ENCODE data around the gene PRPH.

DNA sequence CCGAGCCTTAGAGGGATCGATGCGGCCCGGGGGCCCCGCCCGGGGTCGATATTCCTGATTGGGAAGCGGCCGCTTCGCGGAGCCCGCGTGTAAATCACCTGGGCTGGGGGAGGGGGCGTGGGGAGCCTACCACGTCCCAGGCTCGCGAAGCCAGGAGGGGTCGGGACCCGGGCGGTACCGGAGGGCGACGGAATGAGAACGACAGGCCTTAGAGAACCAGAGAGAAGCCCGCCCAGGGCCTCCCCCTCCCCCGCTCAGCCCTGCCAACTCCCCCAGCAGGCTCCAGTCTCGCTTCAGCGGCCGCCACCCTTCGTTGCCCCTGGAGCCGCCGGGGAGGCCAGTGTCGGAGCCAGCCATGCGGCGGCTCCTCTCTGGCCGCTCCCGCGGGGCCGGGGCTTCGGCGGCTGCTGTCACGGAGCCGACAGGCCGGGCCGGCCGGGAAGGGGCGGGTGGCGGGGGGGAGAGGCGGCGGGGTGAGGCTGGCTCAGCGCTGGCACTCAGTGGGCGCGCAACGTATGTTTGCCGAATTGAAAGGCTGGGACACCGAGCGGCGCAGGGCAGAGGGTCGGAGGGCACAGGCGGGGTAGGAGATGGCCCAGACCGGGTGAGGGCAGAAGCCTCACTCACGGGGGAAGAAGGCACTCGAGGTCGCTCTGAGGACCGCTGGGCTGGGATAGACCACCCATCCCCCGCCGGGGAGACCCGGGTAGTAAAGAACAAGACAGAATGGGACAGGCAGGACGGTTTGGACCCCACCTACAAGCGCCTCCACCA lies 50.3 kb downstream of the PRPH start:
- TF ChIP-seq IKZF1 (IDR thresholded peaks at IDR 0.05) (no peak), ELF1 (CRISPR knock-in tag; IDR thresholded peaks at IDR 0.05) (no peak), TCF12 (IDR thresholded peaks at IDR 0.05) (no peak), TCF12 (CRISPR knock-in tag; IDR thresholded peaks at IDR 0.05) (no peak), ZIK1 (CRISPR knock-in tag; IDR thresholded peaks at IDR 0.05; ENCODE audit: borderline replicate concordance, low read depth) (no peak), AGO1 (IDR thresholded peaks at IDR 0.05; ENCODE audit: low read depth, low read length, poor library complexity, severe bottlenecking) (no peak), PRPF4 (IDR thresholded peaks at IDR 0.05; ENCODE audit: low read depth, low read length, poor library complexity, severe bottlenecking) (no peak)
- TF ChIP-seq, protein P1, sequence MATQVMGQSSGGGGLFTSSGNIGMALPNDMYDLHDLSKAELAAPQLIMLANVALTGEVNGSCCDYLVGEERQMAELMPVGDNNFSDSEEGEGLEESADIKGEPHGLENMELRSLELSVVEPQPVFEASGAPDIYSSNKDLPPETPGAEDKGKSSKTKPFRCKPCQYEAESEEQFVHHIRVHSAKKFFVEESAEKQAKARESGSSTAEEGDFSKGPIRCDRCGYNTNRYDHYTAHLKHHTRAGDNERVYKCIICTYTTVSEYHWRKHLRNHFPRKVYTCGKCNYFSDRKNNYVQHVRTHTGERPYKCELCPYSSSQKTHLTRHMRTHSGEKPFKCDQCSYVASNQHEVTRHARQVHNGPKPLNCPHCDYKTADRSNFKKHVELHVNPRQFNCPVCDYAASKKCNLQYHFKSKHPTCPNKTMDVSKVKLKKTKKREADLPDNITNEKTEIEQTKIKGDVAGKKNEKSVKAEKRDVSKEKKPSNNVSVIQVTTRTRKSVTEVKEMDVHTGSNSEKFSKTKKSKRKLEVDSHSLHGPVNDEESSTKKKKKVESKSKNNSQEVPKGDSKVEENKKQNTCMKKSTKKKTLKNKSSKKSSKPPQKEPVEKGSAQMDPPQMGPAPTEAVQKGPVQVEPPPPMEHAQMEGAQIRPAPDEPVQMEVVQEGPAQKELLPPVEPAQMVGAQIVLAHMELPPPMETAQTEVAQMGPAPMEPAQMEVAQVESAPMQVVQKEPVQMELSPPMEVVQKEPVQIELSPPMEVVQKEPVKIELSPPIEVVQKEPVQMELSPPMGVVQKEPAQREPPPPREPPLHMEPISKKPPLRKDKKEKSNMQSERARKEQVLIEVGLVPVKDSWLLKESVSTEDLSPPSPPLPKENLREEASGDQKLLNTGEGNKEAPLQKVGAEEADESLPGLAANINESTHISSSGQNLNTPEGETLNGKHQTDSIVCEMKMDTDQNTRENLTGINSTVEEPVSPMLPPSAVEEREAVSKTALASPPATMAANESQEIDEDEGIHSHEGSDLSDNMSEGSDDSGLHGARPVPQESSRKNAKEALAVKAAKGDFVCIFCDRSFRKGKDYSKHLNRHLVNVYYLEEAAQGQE (IDR thresholded peaks at IDR 0.05; ENCODE audit: borderline replicate concordance in 1 of 2, low read depth in 1 of 2, low read length in 2 of 2) = no peak
- TF ChIP-seq, protein P2, sequence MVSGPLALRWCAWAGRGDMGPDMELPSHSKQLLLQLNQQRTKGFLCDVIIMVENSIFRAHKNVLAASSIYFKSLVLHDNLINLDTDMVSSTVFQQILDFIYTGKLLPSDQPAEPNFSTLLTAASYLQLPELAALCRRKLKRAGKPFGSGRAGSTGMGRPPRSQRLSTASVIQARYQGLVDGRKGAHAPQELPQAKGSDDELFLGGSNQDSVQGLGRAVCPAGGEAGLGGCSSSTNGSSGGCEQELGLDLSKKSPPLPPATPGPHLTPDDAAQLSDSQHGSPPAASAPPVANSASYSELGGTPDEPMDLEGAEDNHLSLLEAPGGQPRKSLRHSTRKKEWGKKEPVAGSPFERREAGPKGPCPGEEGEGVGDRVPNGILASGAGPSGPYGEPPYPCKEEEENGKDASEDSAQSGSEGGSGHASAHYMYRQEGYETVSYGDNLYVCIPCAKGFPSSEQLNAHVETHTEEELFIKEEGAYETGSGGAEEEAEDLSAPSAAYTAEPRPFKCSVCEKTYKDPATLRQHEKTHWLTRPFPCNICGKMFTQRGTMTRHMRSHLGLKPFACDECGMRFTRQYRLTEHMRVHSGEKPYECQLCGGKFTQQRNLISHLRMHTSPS (CRISPR knock-in tag; IDR thresholded peaks at IDR 0.05; ENCODE audit: low read depth) = no peak

Measured in HepG2 (cell line).